Frontal cortex (tissue), 4 donors: ENCODE measurements around the gene FHL1. TPM values are rescaled to one million over a fixed set of nuclear protein-coding genes. Genes with fewer than 3 reads are reported as not detected.
"Not testable (repeated sequence)": the region's sequence is repeated elsewhere in the genome, so short reads cannot be mapped to it uniquely, and the experiment has no call there.

Source experiments
- DNase-seq, 2 donors: peaks; one replicate each; pipeline ENCODE4 v3.0.0; 2012; ENCODE audit warnings: low spot score in 2 of 2
- FAIRE-seq: peaks from 2 replicates; lab custom pipeline; 2012; peaks lifted over from hg19 to GRCh38; lab: Jason Lieb, UNC
- total RNA-seq: library from RNA; depleted of rRNA; stranded (reverse); fragments of >200 nt; gene quantifications from one replicate; pipeline ENCODE4 v1.2.3, GENCODE V29; 2014
- donor health status: control.
- donor health status: control.
- donor health status: control.

FHL1 gene
- 90.1 TPM for total RNA-seq

DNA sequence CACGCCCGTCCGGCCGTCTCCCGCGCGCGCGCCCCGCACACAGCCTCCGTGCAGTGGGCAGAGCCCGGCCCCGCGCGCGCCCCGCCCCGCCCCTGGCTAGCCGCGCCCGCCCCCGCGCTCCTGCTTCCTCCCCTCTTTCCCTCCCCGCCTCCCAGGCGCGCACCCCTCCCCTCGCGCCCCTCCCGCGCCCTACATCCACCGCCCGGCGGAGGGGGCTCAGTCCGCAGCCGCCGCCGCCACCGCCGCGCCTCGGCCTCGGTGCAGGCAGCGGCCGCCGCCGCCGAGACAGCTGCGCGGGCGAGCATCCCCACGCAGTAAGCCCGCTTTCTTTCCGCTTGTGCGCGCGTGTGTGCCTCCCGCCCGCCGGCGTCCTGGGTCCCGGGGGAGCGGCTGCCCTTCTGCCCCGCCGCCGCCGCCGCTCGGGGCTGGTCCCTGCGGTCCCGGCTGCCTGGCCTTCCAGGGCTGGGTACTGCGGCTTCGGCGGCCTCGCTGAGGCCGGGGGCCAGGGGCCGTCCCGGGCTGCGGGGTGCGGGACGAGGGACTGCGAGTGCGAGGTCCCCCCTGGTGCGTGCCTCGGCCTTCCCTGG is at the start of gene FHL1:
FHL1 (plus strand) TSS at position 219 of the 587 bp plus-strand sequence.
- peak; percentile 66 to 77 for DNase-seq
- no peak for FAIRE-seq

DNA sequence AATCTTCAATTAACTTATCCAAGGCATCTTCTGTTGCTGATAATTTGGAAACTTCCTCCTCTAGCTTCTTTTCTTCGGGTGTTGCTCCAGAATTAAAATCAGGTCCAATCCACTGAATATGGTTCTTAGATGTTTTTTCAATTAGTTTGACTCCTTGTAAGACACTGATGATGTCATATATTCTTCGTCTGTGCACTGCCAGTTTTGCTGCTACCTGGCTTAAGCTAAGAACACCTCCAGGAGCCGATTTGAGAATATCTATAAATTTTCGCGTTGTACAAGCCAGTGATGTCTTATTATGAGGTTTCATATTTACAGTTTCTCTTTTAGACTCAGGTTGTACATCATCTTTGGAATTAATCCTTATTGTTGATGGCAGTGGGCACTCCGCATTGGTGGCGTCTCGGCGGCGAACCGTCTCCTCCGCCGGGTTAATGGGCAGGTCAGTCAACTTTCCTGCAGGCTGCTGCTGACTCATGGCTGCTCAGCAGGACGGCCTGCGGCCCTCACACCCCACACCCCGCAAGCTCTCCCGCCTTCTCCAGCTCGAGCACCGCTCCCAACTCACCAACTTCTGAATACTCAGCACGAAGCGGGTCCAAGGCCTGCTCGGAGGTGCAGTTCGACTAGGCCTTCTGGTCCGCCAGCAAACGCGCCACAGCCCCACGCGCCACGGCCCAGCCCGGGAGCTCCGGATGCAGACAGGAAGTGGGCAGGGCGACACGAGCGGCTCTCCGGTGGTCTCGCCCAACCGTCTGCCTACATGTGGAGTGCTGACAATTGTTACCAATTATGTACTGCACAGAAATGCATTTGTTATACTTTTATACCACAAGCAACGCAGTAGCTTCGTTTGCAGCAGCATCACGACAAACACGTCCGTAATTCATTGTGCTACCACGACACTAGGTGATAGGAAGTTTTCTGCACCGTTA is 49.2 kb upstream of the FHL1 start:
- DNase-seq = no peak

DNA sequence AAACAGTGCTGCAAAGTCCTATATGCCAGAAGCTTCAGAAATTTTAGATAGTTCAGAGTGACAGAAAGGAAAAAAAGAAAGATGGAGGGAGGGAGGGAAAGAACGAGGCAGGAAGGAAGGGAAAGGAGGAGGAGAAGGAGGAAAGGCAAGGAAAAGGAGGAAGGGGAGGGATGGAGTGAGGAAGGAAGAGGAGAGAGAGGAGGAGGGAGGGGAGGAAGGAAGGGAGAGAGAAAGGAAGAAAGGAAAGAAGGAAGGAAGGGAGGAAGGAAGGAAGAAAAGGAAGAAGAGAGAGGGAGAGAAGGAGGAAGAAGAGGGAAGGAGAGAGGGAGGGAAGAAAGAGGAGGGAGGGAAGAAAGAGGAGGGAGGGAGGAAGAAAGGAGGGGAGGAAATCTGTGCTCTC is 42.4 kb upstream of the FHL1 start:
- DNase-seq (no peak), FAIRE-seq (no peak)

More for the DNA sequence above, 49.2 kb upstream of the FHL1 start:
- no peak for FAIRE-seq

DNA sequence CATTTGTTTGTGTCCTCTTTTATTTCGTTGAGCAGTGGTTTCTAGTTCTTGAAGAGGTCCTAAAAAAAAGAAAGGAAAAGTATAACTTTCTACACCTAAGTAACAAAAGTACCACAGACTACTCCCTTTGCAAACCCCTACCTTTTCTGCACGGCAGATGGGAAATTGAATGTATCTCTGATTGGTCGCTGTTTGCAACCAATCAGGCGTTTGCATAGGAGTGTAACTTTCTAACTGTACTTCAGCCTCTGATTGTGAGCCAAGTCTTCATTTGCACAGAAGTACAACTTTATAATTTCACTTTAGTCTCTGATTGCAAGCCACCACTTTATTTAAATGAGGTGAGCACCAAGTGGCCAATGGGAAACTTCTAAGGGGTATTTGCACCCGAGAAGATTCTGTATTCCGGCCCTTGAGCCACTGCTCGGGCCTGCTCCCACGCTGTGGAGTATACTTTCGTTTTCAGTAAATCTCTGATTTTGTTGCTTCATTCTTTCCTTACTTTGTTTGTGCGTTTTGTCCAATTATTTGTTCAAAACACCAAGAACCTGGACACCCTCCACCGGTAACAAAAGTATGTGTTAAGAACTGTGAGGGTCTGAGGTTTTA is 40.3 kb upstream of the FHL1 start:
- DNase-seq (no peak), FAIRE-seq (no peak)

DNA sequence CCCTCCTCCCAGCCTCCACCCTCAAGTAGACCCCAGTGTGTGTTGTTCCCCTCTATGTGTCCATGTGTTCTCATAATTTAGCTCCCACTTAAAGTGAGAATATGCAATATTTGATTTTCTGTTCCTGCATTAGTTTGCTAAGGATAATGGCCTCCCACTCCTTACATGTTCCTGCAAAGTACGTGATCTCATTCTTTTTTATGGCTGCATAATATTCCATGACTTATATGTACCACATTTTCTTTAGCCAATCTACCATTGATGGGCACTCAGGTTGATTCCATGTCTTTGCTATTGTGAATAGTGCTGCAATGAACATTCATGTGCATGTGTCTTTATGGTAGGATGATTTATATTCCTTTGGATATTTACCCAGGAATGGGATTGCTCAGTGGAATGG is 38.4 kb upstream of the FHL1 start:
- not testable (repeated sequence) for FAIRE-seq, DNase-seq

DNA sequence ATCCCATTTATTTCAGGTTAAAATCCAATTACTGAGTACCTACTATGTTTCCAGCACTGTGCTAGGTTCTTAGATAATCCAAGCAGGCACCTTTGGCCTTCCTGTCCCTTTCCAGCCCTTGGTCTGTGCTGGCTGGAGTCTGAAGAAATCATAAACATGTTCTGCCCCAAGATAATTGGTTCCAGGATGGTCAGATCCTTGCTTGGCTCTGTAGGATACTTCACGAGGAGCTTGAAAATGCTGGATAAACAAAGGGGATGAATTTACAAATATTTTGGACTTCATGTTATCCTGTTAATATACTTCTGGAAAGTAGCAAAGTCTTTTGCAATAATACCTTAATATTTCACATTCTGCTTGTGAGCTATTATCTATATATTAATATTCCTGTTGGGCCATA is 35.0 kb upstream of the FHL1 start:
- no peak for FAIRE-seq
- no peak for DNase-seq

DNA sequence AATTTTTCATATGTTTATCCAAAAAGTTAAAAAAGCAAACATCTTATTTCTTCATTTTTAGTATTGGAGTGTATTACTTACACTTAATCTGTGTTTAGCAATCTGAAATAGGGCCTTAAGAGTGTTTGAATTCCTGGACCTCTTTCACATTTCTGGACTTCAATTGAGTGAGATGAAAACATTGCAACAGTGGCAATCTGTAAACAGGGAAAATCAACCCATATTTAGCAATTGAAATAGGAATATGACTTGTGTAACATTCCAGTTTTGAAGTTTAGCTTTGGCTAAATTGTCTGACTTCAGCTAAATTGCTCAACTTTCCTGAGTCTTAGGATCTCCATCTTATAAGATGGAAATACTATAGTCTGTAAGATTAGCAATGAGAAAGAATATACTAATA is 34.6 kb upstream of the FHL1 start:
- no peak for DNase-seq
- no peak for FAIRE-seq

DNA sequence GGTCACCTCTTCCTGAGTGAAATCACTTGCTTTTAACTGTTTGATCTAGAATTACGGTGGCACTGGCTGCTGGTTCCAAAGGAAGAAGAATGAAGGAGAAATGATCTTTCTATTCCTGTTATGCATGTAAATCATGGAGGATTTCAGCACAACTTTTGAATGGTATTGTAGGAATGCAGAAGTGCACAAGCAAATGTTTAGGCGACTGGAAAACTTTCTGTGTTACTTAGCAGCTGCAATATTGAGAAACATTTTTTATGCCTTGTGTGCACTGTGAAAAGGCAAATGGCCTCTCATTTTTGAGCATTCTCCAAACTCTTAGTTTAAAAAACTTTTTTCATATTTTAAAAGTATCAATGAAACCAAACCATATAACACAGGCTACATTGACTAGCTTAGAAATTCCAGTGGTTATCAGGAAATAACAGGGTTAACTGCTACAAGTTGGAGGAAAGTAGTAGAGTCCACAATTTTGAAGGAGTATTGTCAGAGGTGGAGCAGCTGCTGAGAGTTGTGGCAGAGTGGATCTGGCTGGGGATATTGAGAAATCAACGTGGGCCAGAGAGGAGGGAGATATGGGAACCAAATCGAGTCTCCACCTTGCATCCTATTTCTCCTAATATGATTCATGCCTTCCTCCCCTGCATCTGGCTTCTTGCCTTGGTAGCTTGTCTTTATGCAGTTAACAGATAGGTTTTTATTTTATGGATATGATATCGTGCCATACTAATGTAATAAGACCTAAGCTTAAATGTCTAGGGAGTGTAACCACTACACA is 32.0 kb upstream of the FHL1 start:
- DNase-seq (no peak), FAIRE-seq (no peak)

DNA sequence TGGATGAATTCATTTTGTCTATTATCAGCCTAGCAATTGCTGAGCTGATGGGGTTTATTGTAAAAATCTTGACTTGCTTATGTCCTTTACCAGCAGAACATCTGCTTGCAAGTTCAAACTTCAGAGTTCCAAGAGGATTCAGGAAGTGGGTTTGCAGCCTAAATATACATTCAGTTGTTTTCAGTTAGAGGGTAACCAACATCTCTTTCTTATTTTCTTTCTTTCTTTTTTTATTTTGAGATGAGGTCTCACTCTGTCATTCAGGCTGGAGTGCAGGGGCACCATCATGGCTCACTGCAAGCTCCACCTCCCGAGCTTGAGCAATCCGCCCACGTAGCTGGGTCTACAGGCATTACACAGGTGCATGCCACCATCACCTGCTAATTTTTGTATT is 31.4 kb upstream of the FHL1 start:
- FAIRE-seq = no peak

DNA sequence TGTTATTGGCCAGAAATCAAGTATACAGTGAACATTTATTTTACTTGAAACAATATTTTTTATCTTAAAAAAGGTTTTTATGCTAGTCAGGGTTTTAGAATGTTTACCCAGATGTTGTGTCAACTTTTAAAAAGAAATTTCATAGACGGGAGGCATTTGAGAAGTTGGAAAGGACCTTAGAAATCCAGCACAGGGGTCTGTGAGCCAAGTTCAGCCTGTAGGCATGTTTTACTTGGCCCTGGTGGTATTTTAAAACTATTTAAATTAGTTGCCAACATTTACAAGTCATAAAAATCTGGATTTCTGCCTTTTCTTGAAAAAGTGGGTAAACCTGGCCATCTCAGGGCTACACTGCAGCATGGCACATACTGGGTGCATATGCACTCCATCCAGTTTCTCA is 25.5 kb upstream of the FHL1 start:
- no peak for FAIRE-seq

More for the DNA sequence above, 31.4 kb upstream of the FHL1 start:
- DNase-seq = no peak

DNA sequence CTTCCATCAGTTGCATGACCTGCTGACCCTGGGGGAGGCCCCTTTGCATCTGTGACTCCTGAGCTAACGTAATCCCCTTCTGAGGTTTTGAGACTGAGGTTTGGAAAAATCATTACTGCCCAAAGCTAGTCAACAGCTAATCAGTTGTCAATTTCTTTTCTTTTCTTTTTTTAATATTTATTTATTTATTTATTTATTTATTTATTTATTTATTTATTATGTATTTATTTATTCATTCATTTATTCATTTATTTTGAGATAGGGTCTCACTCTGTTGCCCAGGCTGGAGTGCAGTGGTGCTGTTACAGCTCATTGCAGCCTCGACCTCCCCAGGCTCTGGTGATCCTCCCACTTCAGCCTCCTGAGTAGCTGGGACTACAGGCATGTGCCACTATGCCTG is 25.1 kb upstream of the FHL1 start:
- DNase-seq (no peak), FAIRE-seq (no peak)

More for the DNA sequence above, 25.5 kb upstream of the FHL1 start:
- no peak for DNase-seq

DNA sequence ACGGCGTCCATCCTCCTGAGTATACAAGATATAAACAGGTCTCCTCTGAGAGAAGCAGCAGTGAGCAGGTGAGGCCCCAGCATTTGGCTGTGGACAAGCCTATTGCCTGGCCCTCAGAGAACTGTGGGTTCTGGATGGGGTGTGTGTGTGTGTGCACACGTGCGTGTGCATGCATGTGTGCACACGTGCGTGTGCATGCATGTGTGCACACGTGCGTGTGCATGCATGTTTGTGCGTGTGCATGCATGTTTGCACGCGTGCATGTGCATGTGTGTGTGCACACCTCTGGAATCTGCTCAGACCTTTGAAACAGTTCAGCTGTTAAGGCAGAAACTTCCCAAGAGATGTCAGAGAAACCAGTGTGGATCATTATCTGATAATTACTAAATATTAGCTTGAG is 22.2 kb upstream of the FHL1 start:
- FAIRE-seq = no peak
- DNase-seq = no peak

DNA sequence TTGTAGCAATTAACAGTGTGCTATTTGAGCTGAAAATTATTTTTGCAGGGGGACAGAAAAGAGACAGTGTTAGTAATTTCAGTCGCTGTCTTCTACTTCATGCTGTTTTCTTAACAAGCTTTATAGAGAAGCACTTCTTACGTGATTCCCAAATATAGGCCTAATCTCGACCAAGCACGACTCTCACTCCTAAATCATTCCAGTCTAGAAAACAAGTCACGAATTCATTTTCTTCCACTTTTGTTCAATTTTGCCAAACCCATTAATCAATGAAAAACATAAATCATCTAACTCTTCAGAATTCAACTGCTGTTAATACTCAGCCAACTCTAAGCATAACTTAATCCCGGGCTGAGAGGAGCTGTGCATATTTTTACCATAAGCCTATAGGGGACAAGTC is 21.0 kb upstream of the FHL1 start:
- FAIRE-seq (no peak), DNase-seq (no peak)

DNA sequence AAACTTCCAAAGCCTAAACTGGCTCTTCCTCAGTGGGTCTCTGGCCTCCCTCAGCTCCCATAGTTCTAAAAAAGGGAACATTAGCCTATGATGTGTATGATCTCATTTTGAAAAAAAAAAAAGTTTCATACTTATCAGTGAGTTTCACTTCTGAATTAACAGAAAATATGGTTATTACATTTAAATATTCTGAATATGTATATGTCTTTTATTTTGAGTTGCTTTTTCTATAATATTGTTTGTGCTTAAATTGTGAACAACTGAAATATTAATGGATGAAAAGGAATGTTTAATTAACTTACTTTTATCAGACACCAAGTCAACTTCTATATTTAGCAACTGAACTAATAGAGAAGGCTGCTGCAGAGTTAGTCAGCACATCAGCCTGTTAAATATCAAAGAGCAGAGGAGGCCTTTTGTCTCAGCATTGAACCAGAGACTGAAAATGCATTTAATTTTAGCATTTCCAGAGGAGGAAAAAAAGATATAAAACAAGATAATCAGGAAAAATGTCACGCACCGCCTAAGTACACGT is 20.4 kb upstream of the FHL1 start:
- DNase-seq = no peak

DNA sequence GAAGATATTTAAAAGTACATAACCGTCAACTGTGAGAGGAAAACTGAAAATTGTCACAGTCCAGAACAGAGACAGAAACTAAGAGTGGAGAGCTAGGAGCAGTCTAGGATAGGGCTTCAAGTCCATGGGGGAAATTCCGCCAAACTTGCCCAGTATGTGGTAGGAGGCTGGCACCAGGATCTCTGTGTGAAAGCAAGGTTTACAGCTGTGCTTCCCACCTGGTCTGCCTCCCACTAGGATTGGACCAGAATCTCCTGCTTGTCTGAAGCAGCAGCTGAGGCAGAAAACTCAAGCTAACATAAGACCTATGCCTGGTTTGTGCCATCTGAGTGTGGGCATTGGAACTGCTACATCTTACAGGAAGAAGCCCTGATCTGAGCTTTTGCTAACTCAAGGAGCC is 18.6 kb upstream of the FHL1 start:
- FAIRE-seq (no peak), DNase-seq (no peak)

More for the DNA sequence above, 20.4 kb upstream of the FHL1 start:
- FAIRE-seq = no peak

DNA sequence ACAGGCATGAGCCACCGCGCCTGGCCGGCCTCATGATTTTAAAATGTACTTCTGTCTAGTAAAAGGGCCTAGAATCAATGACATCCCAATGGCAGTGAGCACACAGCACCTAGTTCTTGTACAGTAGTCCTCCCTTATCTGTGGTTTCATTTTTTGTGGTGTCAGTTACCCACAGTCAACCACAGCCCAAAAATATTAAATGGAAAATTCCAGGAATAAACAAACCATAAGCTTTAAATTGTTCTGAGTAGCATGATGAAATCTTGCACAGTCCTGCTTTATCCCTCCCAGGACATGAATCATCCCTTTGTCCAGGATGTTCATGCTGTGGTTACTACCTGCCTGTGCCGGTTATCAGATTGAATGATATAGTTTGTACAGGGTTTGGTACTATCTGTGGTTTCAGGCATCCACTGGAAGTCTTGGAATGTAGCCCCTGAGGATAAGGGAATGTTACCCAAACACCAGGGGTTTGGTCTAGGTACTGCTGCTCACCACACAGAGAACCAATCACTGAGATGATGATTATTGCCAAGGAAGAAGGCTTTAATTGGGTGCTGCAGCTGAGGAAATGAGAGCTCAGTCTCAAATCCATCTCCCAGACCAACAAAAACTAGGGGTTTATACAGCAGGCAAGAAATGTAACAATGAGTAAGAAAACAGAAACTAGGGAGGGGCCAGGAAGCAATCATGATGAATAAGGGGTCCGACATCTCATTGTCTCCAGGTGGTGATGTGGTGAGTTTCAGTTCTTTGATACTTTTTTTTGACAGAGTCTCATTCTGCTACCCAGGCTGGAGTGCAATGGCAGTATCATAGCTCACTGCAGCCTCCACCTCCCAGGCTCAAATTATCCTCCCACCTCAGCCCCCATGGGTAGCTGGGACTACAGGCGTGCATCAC is 16.2 kb upstream of the FHL1 start:
- FAIRE-seq (no peak), DNase-seq (no peak)

DNA sequence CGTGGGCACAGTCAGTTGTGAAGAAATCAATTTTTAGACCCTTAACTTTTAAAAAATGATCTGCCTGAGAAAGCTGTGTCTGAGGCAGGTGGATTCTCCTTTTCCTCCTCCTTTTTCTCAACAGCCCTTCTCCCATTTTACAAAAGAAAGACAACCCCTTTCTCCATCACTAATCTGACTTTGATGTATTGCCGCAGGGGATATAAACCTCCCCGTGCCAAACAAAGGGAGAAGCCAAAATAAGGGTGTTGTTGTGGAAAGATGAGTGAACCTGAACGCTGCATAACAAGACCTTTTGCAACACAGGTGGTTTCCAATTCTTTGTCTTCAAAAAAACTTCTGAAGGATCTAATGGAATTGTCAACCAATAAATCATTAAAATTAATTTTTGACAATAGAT is 8.4 kb upstream of the FHL1 start:
- no peak for FAIRE-seq
- DNase-seq = no peak

DNA sequence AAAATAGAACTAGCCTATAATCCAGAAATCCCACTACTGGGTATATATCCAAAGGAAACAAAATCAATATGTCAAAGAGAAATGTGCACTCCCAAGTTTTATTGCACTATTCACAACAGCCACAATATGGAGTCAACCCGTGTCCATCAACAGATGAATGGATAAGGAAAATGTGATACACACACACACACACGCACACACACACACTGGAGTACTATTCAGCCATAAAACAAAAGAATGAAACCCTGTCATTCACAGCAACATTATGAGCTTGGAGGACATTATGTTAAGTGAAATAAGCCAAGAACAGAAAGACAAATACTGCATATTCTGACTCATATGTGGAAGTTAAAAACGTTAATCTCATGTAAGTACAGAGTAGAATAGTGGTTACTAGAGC is 5.8 kb upstream of the FHL1 start:
- FAIRE-seq (no peak), DNase-seq (no peak)

DNA sequence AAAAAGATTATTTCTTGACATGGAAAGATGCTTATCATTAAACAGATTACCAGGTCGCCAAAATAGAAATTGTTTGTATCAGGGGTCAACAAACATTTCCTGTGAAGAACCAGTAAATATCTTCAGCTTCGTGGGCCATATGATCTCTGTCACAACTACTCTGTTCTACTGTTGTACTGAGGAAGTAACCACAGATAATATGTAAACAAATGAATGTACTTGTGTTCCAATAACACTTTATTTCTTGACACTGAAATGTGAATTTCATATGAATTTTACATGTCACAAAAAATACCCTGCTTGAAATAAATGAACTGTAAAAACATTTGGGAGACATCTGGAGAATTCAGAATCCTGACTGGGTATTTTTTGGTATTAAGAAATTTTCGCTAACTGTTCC is 4.7 kb upstream of the FHL1 start:
- DNase-seq = no peak
- no peak for FAIRE-seq
